Middle frontal gyrus (tissue), 1 donor: ENCODE results near the gene TM9SF1.

Experiments
- DNase-seq: peaks from one replicate; pipeline ENCODE4 v3.0.0-alpha.2; 2015; ENCODE audit warnings: low spot score; ENCODE audit errors: extremely low spot score

Gene TM9SF1

DNA sequence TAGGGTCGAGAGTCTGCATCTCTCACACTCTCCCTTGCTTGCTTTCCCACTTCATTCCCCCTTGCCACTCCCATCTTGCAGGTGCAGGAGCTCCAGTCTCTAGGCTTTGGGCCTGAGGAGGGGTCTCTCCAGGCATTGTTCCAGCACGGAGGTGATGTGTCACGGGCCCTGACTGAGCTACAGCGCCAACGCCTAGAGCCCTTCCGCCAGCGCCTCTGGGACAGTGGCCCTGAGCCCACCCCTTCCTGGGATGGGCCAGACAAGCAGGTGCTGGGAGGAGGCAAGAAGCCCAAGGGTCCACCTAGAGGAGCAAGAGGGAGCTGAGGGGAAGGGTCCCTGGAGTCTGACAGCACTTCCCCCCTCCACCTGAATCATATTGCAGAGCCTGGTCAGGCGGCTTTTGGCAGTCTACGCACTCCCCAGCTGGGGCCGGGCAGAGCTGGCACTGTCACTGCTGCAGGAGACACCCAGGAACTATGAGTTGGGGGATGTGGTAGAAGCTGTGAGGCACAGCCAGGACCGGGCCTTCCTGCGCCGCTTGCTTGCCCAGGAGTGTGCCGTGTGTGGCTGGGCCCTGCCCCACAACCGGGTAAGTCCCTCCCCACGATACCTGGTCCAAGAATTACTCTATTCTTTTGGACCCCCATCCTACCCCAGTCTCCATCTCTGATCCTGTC lies 43.7 kb downstream of the TM9SF1 start:
- no peak for DNase-seq

DNA sequence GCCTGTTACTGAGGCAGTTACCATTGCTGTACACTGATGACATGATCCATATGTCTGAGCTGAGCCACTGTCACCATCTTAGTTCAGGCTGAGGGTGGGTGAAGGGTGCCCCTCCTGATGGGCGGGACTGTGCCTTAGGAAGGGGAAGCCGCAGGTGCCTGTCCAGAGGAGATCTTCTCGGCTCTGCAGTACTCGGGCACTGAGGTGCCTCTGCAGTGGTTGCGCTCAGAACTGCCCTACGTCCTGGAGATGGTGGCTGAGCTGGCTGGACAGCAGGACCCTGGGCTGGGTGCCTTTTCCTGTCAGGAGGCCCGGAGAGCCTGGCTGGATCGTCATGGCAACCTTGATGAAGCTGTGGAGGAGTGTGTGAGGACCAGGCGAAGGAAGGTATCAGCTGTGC lies 44.2 kb downstream of the TM9SF1 start:
- DNase-seq: no peak

DNA sequence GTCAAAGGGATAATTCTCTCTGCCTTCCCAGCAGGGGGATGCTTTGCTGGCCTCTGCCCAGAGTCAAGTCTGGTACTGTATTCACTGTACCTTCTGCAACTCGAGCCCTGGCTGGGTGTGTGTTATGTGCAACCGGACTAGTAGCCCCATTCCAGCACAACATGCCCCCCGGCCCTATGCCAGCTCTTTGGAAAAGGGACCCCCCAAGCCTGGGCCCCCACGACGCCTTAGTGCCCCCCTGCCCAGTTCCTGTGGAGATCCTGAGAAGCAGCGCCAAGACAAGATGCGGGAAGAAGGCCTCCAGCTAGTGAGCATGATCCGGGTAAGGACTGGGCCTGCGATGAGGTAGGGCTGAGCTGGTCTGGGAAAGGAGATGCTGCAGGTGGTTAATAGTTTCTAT lies 44.7 kb downstream of the TM9SF1 start:
- DNase-seq: no peak

DNA sequence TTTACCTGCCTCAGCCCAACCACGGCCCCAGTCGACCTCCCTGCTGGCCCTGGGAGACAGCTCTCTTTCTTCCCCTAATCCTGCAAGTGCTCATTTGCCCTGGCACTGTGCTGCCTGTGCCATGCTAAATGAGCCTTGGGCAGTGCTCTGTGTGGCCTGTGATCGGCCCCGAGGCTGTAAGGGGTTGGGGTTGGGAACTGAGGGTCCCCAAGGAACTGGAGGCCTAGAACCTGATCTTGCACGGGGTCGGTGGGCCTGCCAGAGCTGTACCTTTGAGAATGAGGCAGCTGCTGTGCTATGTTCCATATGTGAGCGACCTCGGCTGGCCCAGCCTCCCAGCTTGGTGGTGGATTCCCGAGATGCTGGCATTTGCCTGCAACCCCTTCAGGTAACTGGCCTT lies 45.2 kb downstream of the TM9SF1 start:
- no peak for DNase-seq

DNA sequence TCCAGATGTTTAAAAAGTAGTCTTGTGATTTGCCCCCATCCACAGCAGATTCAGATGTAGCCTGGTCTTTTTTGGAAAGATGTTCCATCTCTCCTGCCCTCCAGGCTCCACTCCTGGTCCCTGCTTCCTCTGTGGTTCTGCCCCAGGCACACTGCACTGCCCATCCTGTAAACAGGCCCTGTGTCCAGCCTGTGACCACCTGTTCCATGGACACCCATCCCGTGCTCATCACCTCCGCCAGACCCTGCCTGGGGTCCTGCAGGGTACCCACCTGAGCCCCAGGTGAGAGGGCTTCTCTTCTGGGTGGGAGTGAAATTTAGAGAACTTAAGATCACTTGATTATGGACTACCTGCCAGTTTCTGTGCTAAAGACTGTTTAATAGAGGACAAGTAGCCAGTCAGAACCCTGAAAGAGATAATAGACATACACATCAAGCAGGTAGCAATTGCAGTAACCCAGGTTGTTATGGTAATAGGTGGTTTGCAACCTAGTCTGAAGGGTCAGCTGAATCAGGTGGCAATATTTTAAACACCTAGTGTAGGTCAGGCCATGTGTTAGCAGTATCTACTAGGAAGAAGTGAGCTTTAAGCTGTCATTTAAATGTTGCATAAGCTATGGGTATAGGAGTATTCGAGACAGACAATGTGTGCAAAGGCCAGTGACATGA lies 45.8 kb downstream of the TM9SF1 start:
- no peak for DNase-seq

DNA sequence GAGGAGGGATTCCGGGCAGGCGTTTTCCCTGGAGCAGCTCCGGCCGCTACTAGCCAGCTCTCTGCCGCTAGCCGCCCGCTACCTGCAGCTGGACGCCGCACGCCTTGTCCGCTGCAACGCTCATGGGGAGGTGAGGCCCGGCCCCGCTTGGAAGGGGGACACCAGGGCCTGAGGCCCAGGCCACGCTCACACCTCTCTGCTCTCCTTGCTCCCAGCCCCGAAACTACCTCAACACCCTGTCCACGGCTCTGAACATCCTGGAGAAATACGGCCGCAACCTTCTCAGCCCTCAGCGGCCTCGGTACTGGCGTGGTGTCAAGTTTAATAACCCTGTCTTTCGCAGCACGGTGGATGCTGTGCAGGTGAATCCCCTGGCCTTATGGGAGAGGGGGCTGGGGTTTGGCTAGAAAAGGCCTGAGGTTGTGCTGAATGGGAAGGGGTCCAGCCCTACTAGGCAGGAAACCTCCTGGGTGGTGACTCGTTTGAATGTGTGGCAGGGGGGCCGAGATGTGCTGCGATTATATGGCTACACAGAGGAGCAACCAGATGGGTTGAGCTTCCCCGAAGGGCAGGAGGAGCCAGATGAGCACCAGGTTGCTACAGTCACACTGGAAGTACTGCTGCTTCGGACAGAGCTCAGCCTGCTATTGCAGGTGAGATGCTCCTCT lies 47.3 kb downstream of the TM9SF1 start:
- no peak for DNase-seq

DNA sequence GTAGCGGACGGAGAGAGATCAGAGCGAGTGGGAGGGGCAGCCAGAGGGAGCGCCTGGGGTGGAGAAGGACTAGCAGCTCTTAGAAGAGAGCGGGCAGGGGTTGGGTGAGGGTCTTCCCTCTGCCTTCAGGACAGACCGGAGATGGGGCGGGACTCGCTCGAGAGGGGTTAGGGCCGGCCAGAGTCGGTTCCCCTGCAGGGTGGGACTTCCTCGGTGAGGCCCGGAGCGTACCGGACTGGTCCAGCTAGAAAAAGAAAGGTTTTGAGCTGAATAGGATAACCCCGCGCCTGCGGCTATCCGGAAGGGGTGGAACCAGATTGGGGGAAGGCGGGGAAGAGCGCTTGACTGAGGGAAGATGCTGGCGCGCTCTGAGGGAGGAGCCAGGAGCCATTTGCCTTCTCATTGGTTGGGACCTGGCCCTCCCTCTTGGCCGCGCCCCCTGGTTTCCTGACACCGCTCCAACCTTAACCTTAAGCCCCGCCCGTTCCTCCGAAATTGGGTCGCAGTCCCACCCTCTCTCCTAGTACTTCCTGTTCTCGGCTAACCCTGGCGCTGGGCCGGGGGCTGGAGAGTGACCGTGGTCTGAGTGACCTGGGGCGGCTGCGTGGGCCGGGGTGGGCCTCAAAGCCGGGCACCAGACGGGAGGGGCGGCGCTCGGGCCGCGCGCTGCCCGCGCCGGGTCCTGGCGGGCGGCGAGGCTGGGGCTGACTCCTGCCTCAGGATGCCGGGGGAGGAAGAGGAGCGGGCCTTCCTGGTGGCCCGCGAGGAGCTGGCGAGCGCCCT lies 48.1 kb downstream of the TM9SF1 start, which contains the start of gene RNF31:
TSS of gene RNF31 (plus strand) at position 521 of the 783 bp plus-strand sequence. CDS start at position 722, 201 bp downstream.
- peak; percentile 94 for DNase-seq

DNA sequence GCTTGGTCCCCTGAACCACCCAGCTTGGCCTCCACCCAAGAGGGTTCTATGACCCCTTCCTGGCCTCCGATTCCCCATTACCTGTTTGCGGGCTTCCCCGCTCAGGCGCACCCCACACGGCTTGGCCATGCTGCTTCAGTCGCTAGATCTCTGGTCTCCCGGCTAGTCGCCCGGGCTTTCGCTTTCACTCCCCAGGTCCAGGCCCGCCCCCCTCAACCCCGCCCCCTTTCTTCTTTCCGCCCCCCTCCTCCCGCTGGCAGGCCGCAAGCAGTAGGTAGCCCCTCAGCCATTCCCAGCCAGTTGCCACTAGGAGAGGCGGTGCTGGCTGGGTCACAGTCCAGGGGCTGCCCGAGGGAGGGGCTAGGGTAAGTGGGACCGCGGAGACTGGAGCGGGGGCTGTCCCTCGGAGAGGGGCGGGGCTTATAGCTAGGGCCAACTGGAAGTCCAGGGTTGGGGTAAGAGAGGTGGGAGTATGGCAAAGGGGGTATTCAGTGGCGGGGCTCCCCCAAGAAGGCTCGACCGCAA lies 48.7 kb downstream of the TM9SF1 start, which contains the start of gene PSME2:
TSS of gene PSME2 (minus strand) at position 158 of the 525 bp plus-strand sequence. CDS start at position 129, 29 bp downstream.
- peak; percentile 25 for DNase-seq

DNA sequence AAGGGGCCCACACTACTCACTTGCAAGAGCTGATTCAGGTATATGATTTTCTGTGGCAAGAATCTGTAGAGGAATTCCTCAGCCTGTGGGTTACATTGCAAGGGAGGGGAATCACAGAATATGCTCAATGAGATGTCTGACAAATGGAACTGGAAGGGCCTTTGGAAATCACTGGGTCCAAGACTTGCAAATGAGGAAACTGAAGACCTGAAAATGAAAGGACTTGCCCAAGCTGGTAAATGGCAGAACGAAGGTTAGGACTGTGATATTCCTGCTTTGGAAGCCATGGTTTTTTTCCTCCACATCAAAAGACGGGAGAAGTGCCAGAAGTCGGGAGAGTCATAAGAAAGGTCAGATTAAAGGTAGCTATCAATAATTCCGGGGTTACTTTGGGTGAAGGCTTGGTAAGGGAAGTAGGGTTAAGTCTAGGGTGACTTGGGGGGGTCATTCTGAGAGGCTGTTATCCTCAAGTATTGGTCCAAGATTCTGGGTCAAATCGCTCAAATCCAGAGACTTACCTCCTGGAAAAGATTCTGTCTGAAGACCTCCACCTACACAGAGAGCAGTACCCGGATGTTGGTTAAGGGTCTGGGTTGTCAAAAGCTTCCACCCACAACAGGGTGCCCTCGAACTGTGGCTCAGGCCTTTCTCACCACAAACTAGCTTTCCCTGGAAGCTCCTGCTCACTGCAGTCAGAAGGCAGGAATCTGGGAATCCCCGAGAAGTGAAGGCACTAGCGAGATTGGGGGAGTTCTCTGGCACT lies 49.4 kb downstream of the TM9SF1 start:
- DNase-seq: no peak

DNA sequence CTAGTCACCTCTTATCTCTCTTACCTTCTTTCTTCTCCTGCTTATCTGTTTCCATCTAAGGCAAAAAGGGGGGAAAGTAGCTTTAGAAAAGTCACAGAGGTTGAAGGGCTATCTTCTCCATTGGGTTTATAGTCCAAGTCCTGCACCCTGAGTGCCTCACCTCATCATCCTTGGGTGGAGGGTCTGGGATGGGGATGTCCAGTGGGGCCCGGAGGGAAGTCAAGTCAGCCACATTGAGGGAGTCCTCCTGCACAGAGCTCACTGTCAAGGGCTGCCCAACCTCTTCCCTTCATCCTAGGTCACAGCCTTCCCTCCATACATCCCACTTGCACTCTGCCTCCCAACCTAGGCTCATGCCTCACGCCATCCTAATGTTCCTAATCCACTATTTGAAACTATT lies 50.0 kb downstream of the TM9SF1 start:
- no peak for DNase-seq

DNA sequence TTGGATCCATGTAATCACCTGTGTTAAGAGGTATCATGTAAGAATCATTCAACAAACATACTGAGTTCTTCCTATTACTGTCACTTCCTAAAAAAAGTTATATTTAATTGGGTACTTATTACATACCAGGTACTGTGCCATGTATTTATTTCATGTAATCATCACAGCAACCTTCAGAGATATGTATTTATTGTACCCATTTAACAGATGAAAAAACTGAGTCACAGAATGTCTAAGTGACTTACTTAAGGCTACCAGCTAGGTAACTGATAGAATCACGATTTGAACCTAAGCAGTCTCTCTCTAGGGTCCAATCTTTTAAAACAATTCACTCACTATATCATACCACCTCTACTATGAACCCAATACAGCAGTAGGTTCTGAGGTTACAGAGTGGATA lies 50.8 kb downstream of the TM9SF1 start:
- no peak for DNase-seq

DNA sequence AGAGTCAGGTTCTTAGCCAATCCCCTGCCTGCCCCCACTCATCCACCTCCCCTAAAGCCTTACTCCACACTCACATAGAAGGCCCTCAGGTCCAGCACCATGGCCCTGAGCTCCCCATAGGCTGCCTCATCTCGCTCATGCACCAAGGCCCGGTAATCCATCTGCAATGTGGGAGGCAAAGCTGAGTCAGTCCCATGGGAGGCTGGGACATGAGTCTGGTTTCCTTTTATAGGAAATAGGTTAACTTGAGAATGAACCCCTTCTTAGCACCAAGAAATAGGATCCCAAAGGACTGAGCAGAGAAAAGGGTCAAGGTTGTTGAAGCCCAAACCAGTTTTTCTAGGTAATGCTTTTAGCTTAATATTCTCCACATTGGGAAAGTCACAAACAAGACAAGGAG lies 51.7 kb downstream of the TM9SF1 start:
- no peak for DNase-seq

DNA sequence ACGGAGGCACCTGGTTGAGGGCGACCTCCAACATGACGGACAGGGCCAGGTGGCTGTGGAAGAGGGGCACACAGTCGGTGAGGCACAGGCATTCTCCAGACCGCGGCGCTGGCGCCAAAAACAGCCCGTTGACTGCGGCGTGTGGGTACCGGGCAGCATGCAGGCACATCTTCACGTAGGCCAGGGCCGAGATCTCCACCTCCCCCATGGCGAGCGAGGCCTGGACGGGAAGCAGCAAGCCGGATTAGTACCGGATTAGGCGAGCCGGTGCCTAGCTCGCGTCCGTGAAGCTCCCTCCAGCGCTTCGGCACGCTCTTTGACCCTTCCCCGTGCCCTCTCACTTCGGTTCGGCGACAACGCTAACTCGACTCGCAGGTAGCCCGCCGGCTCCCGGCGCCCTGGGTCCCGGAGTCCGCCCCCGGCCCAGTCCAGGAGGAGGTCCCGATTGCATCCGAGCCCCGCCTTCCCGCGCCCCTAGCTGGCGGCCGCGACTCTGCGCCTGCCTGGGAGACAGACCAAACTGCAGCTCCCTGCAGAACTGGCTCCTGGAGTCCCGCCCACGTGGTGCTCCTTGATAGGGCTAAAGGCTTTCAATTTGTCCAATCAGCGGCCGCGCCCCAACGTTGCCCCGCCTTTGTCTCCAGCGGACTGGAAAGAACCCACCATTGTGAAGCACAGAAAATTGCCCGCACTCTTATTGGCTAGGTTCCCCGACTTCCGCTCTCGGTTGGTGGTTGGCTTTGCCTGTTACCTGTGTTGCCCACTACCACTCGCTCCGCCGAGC lies 54.0 kb downstream of the TM9SF1 start, which contains the start of gene EMC9:
TSS of gene EMC9 (minus strand) at position 495 of the 784 bp plus-strand sequence. CDS start at position 208, 287 bp downstream.
- DNase-seq: peak; percentile 100

DNA sequence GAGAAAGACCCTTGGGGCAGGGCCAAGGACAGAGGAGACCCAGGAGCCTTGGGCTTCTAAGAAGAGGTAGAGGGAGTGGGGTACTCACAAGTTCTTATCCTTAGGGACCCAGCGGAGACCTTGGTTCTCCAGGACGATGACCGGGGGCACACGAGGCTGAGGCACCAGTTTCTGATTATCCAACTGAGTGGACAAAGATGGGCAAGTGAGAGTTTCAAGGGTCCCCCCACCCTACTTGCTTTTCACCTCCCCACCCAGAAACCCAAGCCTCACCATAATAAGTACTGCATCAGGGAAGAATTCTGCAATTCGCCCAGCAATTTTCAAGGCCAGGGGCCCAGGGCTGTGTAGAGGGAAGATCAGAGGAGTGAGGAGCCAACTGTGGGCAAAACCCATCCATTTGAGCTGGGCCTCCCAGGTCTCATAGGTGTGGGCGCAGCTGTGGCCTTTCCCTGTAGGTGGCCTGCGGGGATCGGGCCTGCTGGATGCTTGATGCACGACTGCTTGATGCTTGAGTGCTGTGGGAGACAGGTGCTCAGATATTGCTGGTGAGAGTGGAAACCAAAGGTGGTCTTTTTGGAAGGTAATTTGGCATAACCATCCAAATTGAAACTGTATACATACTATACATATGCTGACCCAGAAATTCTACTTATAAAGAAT lies 55.8 kb downstream of the TM9SF1 start:
- no peak for DNase-seq
